ENCODE data around the gene BCL2L13. TPM values are rescaled to one million over a fixed set of nuclear protein-coding genes. Genes with fewer than 3 reads are reported as not detected.
"Not testable (repeated sequence)": the region's sequence is repeated elsewhere in the genome, so short reads cannot be mapped to it uniquely, and the experiment has no call there.

Gene BCL2L13
- total RNA-seq, 6 donors from 2014 or later: 40.4 to 67.1 (median 45.7) TPM

DNA sequence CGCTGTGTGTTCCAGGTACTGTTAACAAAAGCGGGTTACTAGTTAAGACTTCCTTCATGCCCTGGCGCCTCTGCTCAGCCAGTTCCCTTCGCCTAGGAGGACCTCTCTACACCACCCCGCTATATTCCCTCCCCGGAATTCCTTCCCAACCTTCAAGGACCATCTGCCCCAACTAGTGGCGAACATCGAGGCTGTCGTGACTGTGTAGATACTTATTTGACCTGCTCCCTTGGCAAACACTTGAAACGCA is 450 bp upstream of the BCL2L13 start:
- Histone ChIP-seq H3K9me3 (no peaks in the 10 kb centered on the region), H3K27ac (peak overlapping the region; percentile 96 to 99 (median 98)), H3K4me3 (peak overlapping the region; percentile 48 to 70 (median 59)), H3K36me3 (peaks cover 0 to 6% (median 0%) of the 10 kb centered on the region in 4 donors), H3K27me3 (no peaks in the 10 kb centered on the region), H3K4me1 (peaks cover 6 to 29% (median 17%) of the 10 kb centered on the region in 4 donors)
- ATAC-seq (ENCODE audit: low FRiP score in 2 of 2): peak in 1 of 2 donors; percentile 67
- DNase-seq: peak in 1 of 2 donors; percentile 56
- 0% methylated on average over 10 of the region's 10 CpGs for whole genome bisulfite sequencing, 2 donors
- no peak for TF ChIP-seq POLR2A (IDR thresholded peaks at IDR 0.05)
- TF ChIP-seq POLR2AphosphoS5 (IDR thresholded peaks at IDR 0.05): no peak
- TF ChIP-seq, protein P1, sequence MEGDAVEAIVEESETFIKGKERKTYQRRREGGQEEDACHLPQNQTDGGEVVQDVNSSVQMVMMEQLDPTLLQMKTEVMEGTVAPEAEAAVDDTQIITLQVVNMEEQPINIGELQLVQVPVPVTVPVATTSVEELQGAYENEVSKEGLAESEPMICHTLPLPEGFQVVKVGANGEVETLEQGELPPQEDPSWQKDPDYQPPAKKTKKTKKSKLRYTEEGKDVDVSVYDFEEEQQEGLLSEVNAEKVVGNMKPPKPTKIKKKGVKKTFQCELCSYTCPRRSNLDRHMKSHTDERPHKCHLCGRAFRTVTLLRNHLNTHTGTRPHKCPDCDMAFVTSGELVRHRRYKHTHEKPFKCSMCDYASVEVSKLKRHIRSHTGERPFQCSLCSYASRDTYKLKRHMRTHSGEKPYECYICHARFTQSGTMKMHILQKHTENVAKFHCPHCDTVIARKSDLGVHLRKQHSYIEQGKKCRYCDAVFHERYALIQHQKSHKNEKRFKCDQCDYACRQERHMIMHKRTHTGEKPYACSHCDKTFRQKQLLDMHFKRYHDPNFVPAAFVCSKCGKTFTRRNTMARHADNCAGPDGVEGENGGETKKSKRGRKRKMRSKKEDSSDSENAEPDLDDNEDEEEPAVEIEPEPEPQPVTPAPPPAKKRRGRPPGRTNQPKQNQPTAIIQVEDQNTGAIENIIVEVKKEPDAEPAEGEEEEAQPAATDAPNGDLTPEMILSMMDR (IDR thresholded peaks at IDR 0.05): peak in 1 of 6 experiments; percentile 46

DNA sequence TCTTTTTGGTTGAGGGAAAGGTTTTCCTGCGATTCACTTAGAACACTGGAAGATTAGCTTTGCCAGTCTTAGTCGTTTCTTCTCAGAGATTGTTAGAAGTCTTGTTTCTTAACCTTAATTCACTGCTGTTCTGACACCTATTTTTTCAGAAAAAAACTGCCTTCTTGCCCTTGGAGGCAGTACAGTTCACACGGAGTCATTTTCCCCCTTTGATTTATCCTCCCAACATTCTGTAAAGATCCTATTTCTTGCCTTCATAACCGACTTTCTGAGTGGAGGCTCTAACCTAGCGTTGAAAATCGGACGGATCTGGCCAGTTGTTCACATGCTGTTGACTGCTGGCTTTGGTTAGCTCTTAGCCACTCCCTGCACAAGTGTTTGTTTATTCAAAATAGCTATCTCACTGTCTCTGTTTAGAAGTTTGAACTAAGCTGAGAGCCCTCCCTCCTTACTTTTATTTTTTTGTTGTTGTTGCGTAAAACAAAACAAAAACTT is 737 bp downstream of the BCL2L13 start:
- Histone ChIP-seq H3K27me3 (no peaks in the 10 kb centered on the region), H3K9me3 (no peaks in the 10 kb centered on the region), H3K27ac (peak overlapping the region; percentile 96 to 99 (median 98)), H3K36me3 (peaks cover 0 to 6% (median 0%) of the 10 kb centered on the region in 4 donors), H3K4me3 (peak overlapping the region; percentile 48 to 70 (median 59)), H3K4me1 (peaks cover 6 to 29% (median 17%) of the 10 kb centered on the region in 4 donors)
- WGBS, 2 donors: 4% methylated on average over 8 of the region's 8 CpGs
- TF ChIP-seq EP300 (IDR thresholded peaks at IDR 0.05): no peak
- TF ChIP-seq, protein P1 (IDR thresholded peaks at IDR 0.05): no peak
- peak in 1 of 2 donors; percentile 39 for TF ChIP-seq POLR2AphosphoS5 (IDR thresholded peaks at IDR 0.05)
- TF ChIP-seq POLR2A (IDR thresholded peaks at IDR 0.05): peak in 2 of 4 donors; percentile 4 to 38
- ATAC-seq (ENCODE audit: low FRiP score in 2 of 2) (peak; percentile 45 to 60), DNase-seq (peak in 1 of 2 donors; percentile 31)

DNA sequence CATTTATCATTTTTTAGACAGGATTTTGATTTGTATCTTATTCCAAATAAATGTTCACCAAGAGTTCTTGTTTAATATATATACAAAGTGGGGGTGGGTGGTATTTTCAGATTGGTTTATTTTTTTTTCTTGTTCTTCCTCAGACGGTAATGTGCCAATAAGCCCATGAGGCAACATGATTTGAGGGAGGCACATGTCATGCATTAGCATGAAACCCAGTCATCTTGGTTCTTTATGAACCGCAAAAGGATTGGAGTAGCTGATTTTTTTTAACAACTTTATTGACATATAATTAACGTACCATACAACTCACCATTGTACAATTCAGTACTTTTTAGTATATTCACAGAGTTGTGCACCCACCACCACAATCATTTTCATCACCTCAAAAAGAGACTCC is 2.7 kb downstream of the BCL2L13 start:
- 54 to 69% methylated on average over 3 of the region's 3 CpGs for WGBS, 2 donors
- ATAC-seq (ENCODE audit: low FRiP score in 2 of 2): no peak

DNA sequence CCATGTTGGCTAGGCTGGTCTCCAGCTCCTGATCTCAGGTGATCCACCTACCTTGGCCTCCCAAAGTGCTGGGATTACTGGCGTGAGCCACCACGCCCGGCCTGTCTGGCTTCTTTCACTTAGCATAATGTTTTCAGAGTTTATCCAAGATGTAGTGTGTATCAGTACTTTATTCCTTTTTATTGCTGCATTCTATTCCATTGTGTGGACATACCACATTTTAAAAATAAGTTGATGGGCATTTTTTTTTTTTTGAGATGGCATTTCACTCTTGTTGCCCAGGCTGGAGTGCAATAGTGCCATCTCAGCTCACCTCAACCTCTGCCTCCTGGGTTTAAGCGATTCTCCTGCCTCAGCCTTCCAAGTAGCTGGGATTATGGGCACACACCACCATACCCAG is 3.8 kb downstream of the BCL2L13 start:
- peaks cover 6 to 28% (median 16%) of the 10 kb centered on the region in 4 donors for H3K4me1 ChIP-seq
- peaks cover 0 to 13% (median 0%) of the 10 kb centered on the region in 4 donors for H3K36me3 ChIP-seq
- H3K27me3 ChIP-seq; H3K4me3 ChIP-seq; H3K27ac ChIP-seq; ATAC-seq (ENCODE audit: low FRiP score in 2 of 2); DNase-seq; H3K9me3 ChIP-seq: not testable (repeated sequence)
- WGBS, 2 donors: 88 to 96% methylated on average over 4 of the region's 4 CpGs

More for the DNA sequence above, 2.7 kb downstream of the BCL2L13 start:
- DNase-seq: no peak
- no peaks in the 10 kb centered on the region for H3K9me3 ChIP-seq
- no peak for TF ChIP-seq EP300 (IDR thresholded peaks at IDR 0.05)
- TF ChIP-seq POLR2AphosphoS5 (IDR thresholded peaks at IDR 0.05): no peak
- TF ChIP-seq, protein P1 (IDR thresholded peaks at IDR 0.05): no peak
- TF ChIP-seq POLR2A (IDR thresholded peaks at IDR 0.05): no peak
- no peak overlapping the region for H3K4me3 ChIP-seq
- H3K36me3 ChIP-seq: peaks cover 0 to 13% (median 0%) of the 10 kb centered on the region in 4 donors
- no peak overlapping the region for H3K27ac ChIP-seq
- no peaks in the 10 kb centered on the region for H3K27me3 ChIP-seq
- peaks cover 6 to 29% (median 17%) of the 10 kb centered on the region in 4 donors for H3K4me1 ChIP-seq

DNA sequence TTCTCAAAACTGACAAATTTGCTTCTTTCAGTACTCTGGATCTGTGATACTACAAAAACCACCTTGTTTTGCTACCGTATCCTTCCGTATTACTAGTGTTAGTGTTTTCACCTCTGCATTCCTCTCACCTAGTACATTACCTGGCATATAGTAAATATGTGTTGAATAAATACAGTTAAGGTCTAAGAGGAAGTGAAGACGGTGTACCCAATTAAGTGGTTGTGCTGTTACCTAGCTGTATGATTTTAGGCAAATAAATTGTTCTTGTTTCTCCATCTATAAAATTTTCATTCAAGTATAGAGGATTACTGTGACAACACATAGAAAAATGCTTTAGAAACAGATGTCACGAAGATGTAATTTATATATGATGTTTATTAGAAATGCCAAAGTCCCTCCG is 8.9 kb downstream of the BCL2L13 start:
- Histone ChIP-seq H3K4me3 (no peak overlapping the region), H3K9me3 (no peaks in the 10 kb centered on the region), H3K27me3 (no peaks in the 10 kb centered on the region), H3K36me3 (peaks cover 0 to 7% (median 0%) of the 10 kb centered on the region in 4 donors), H3K27ac (peak overlapping the region in 1 of 4 donors; percentile 5), H3K4me1 (peaks cover 0 to 13% (median 0%) of the 10 kb centered on the region in 4 donors)
- WGBS, 2 donors: 90 to 94% methylated on average over 5 of the region's 5 CpGs
- no peak for TF ChIP-seq EP300 (IDR thresholded peaks at IDR 0.05)
- no peak for TF ChIP-seq POLR2A (IDR thresholded peaks at IDR 0.05)
- TF ChIP-seq, protein P1 (IDR thresholded peaks at IDR 0.05): no peak
- no peak for TF ChIP-seq POLR2AphosphoS5 (IDR thresholded peaks at IDR 0.05)
- ATAC-seq (ENCODE audit: low FRiP score in 2 of 2) (no peak), DNase-seq (no peak)
